Left ventricle myocardium inferior (tissue), 1 donor: Measurements from ENCODE around the gene DUOXA1. TPM values are rescaled to one million over a fixed set of nuclear protein-coding genes. Genes with fewer than 3 reads are reported as not detected.

ENCODE experiments used
- DNase-seq: peaks from one replicate; pipeline ENCODE4 v3.0.0-alpha.2; 2020
- H3K27ac ChIP-seq: fragments of 200-600 bp; replicated peaks from 2 replicates; pipeline ENCODE4 v1.8.0; 2021
- H3K27me3 ChIP-seq: fragments of 200-600 bp; 2 replicates; pipeline ENCODE4 v1.8.0; 2021; ENCODE audit warnings: low read depth
- H3K36me3 ChIP-seq: fragments of 200-600 bp; 2 replicates; pipeline ENCODE4 v1.8.0; 2021
- H3K4me1 ChIP-seq: fragments of 200-600 bp; 2 replicates; pipeline ENCODE4 v1.8.0; 2021
- H3K4me3 ChIP-seq: fragments of 200-600 bp; 2 replicates; pipeline ENCODE4 v1.8.0; 2021; ENCODE audit warnings: mild to moderate bottlenecking, moderate library complexity
- H3K9me3 ChIP-seq: fragments of 200-600 bp; replicated peaks from 2 replicates; pipeline ENCODE4 v1.8.0; 2021
- CTCF ChIP-seq: fragments of 200-600 bp; IDR thresholded peaks from 2 replicates; pipeline ENCODE4 v1.8.0; 2021; ENCODE audit warnings: antibody characterized with exemption, mild to moderate bottlenecking, borderline replicate concordance
- intact Hi-C: fragments of 100-400 bp; cut with micrococcal nuclease; formaldehyde crosslinking; loops from one replicate; pipeline ENCODE4 v1.11.0; 2022
- total RNA-seq: library from RNA; stranded (reverse); fragmentation: NEBNext Ultra II Directional; extraction: Animal tissue kit (Norgen Biotek cat#: 25700); gene quantifications from one replicate; pipeline ENCODE4 v1.2.1, GENCODE V29; 2021
- donor health status: DM: no; HTN: yes; CAD: no; lungs with severe emphysema.

DUOXA1 gene
- total RNA-seq, 1 donor from 2014 or later, result 0.30 TPM

- TF ChIP-seq CTCF, result no peak
- H3K27me3 ChIP-seq, result peaks cover 6% of the 10 kb centered on the region
- intact Hi-C loops, result no loop called here
- H3K9me3 ChIP-seq, result no peaks in the 10 kb centered on the region
- H3K4me3 ChIP-seq, result no peak overlapping the region
- no peak overlapping the region for H3K27ac ChIP-seq
- no peaks in the 10 kb centered on the region for H3K36me3 ChIP-seq
- no peaks in the 10 kb centered on the region for H3K4me1 ChIP-seq
- no peak for DNase-seq
Observed at GRCh38 chr15:45144775-45145174, 15.1 kb upstream of the DUOXA1 start.

- no peak for DNase-seq
- H3K4me3 ChIP-seq, result no peak overlapping the region
- peaks cover 6% of the 10 kb centered on the region for H3K27me3 ChIP-seq
- no peaks in the 10 kb centered on the region for H3K36me3 ChIP-seq
- no peak for TF ChIP-seq CTCF
- intact Hi-C loops, result no loop called here
- H3K9me3 ChIP-seq, result no peaks in the 10 kb centered on the region
- H3K27ac ChIP-seq, result no peak overlapping the region
- H3K4me1 ChIP-seq, result no peaks in the 10 kb centered on the region
Observed at GRCh38 chr15:45143946-45144345, 14.3 kb upstream of the DUOXA1 start.

- H3K27ac ChIP-seq, result no peak overlapping the region
- H3K36me3 ChIP-seq, result no peaks in the 10 kb centered on the region
- intact Hi-C loops, result no loop called here
- H3K4me1 ChIP-seq, result no peaks in the 10 kb centered on the region
- H3K27me3 ChIP-seq, result peaks cover 6% of the 10 kb centered on the region
- TF ChIP-seq CTCF, result no peak
- no peak for DNase-seq
- H3K9me3 ChIP-seq, result no peaks in the 10 kb centered on the region
- H3K4me3 ChIP-seq, result no peak overlapping the region
Observed at GRCh38 chr15:45143056-45143455, 13.4 kb upstream of the DUOXA1 start.

DNA sequence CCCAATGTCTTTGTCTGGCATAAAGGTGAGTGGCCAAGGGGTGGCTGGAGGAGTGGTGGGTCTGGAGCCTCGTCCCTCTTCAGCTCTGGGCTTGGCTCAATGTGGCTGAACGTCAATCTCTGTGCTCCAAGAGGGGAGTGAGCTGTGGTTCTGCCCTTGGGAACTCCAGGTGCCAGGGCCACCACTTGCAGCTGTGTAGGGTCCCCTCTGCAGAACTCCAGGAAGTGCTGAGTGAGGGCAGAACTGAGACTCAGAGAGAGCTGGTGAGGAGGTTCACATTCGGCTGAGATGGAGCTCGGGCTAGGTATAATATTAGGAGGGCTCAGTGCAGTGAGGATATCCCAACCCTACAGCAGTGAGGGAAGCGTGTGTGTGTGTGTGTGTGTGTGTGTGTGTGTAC lies 11.7 kb upstream of the DUOXA1 start:
- H3K27ac ChIP-seq, result no peak overlapping the region
- no peak for DNase-seq
- no peak overlapping the region for H3K4me3 ChIP-seq
- no peaks in the 10 kb centered on the region for H3K9me3 ChIP-seq
- H3K4me1 ChIP-seq, result no peaks in the 10 kb centered on the region
- H3K27me3 ChIP-seq, result peaks cover 16% of the 10 kb centered on the region
- intact Hi-C loops, result no loop called here
- TF ChIP-seq CTCF, result no peak
- no peaks in the 10 kb centered on the region for H3K36me3 ChIP-seq

- no peak for TF ChIP-seq CTCF
- H3K27ac ChIP-seq, result no peak overlapping the region
- no peaks in the 10 kb centered on the region for H3K4me1 ChIP-seq
- H3K36me3 ChIP-seq, result no peaks in the 10 kb centered on the region
- intact Hi-C loops, result no loop called here
- peaks cover 21% of the 10 kb centered on the region for H3K27me3 ChIP-seq
- DNase-seq, result no peak
- no peaks in the 10 kb centered on the region for H3K9me3 ChIP-seq
- no peak overlapping the region for H3K4me3 ChIP-seq
Observed at GRCh38 chr15:45140557-45141250, 11.0 kb upstream of the DUOXA1 start.
